Measurements from ENCODE around the gene E2F2. TPM values are rescaled to one million over a fixed set of nuclear protein-coding genes. Genes with fewer than 3 reads are reported as not detected.
A peak's percentile ranks its signal among the peaks of the same experiment; 100 is the strongest.

The E2F2 gene
- total and polyA plus RNA-seq, 7 experiments from 2014 or later = 0.14 to 65.7 (median 2.5) TPM; not detected in 3

GRCh38 chr1:23525558-23526250 lies 5.3 kb downstream of the E2F2 start:
- intact Hi-C loops (cut with micrococcal nuclease) = no loop called here
- Histone ChIP-seq H3K4me1 (ENCODE audit: control insufficient read depth in 2 of 2, insufficient read depth in 2 of 2, low read length in 2 of 2) (peaks cover 67 to 68% of the 10 kb centered on the region in 2 donors), H3K4me3 (ENCODE audit: low read length) (peak overlapping the region; percentile 9), H3K27me3 (ENCODE audit: control insufficient read depth in 2 of 2, insufficient read depth in 2 of 2, low read length in 2 of 2) (no peaks in the 10 kb centered on the region), H3K27ac (ENCODE audit: low read depth, low read length) (no peak overlapping the region), H3K36me3 (ENCODE audit: control insufficient read depth in 2 of 3, insufficient read depth in 3 of 3, low read length in 3 of 3) (no peaks in the 10 kb centered on the region), H3K9me3 (ENCODE audit: control insufficient read depth in 2 of 3, low read length in 3 of 3) (no peaks in the 10 kb centered on the region)
- peak overlapping the region; percentile 57 to 96 (median 70) for H3K4me3 Mint-ChIP-seq
- H3K27me3 Mint-ChIP-seq = no peaks in the 10 kb centered on the region
- POLR2A ChIA-PET = interaction anchor here (0.8 to 1.5 kb wide), 5 partner anchors 10 to 181 kb away, joined by 3 to 4 read pairs (median 3); partner anchors contain the start of gene ID3
- peak overlapping the region; percentile 19 to 96 (median 72) for H3K27ac Mint-ChIP-seq
- H3K4me1 Mint-ChIP-seq = peaks cover 39 to 81% (median 68%) of the 10 kb centered on the region in 7 donors
- no peaks in the 10 kb centered on the region for H3K9me3 Mint-ChIP-seq
- no peak for ATAC-seq
- CTCF ChIA-PET = interaction anchor here (0.6 to 2.5 kb wide), 6 partner anchors 10 to 246 kb away, joined by 3 to 23 read pairs (median 4); no protein-coding TSS in a partner anchor
- peaks cover 0 to 33% (median 0%) of the 10 kb centered on the region in 5 donors for H3K36me3 Mint-ChIP-seq
- DNase-seq = no peak

- ChIA-PET POLR2A (interaction anchor here (0.6 to 1.5 kb wide), 7 partner anchors 10 to 964 kb away, joined by 3 to 4 read pairs (median 4); partner anchors contain the start of gene ID3), CTCF (interaction anchor here (0.7 to 2.5 kb wide), 7 partner anchors 9 to 113 kb away, joined by 3 to 23 read pairs (median 4); no protein-coding TSS in a partner anchor)
- intact Hi-C loops (cut with micrococcal nuclease) = loop anchor here in 1 of 2 donors (1.0 kb wide), 1 partner anchor 14 kb away; no protein-coding TSS in a partner anchor
- no peaks in the 10 kb centered on the region for H3K27me3 ChIP-seq (ENCODE audit: control insufficient read depth in 2 of 2, insufficient read depth in 2 of 2, low read length in 2 of 2)
- H3K36me3 Mint-ChIP-seq = peaks cover 0 to 30% (median 0%) of the 10 kb centered on the region in 5 donors
- H3K9me3 Mint-ChIP-seq = no peaks in the 10 kb centered on the region
- H3K27ac ChIP-seq (ENCODE audit: low read depth, low read length) = peak overlapping the region; percentile 8
- H3K9me3 ChIP-seq (ENCODE audit: control insufficient read depth in 2 of 3, low read length in 3 of 3) = no peaks in the 10 kb centered on the region
- H3K4me3 ChIP-seq (ENCODE audit: low read length) = peak overlapping the region; percentile 9
- H3K4me1 Mint-ChIP-seq = peaks cover 39 to 76% (median 63%) of the 10 kb centered on the region in 7 donors
- peak overlapping the region in 4 of 9 donors; percentile 38 to 96 (median 58) for H3K27ac Mint-ChIP-seq
- no peaks in the 10 kb centered on the region for H3K27me3 Mint-ChIP-seq
- peak; percentile 26 for ATAC-seq
- H3K4me1 ChIP-seq (ENCODE audit: control insufficient read depth in 2 of 2, insufficient read depth in 2 of 2, low read length in 2 of 2) = peaks cover 60% of the 10 kb centered on the region in 2 donors
- peak in 2 of 9 donors; percentile 16 to 35 for DNase-seq
- H3K4me3 Mint-ChIP-seq = peak overlapping the region; percentile 53 to 96 (median 70)
- H3K36me3 ChIP-seq (ENCODE audit: control insufficient read depth in 2 of 3, insufficient read depth in 3 of 3, low read length in 3 of 3) = no peaks in the 10 kb centered on the region
These were observed 6.2 kb downstream of the E2F2 start for GRCh38 chr1:23524716-23525401.

- DNase-seq (no peak), ATAC-seq (no peak)
- Histone ChIP-seq H3K27ac (ENCODE audit: low read depth, low read length) (peak overlapping the region; percentile 8), H3K4me1 (ENCODE audit: control insufficient read depth in 2 of 2, insufficient read depth in 2 of 2, low read length in 2 of 2) (peaks cover 53% of the 10 kb centered on the region in 2 donors), H3K27me3 (ENCODE audit: control insufficient read depth in 2 of 2, insufficient read depth in 2 of 2, low read length in 2 of 2) (no peaks in the 10 kb centered on the region), H3K9me3 (ENCODE audit: control insufficient read depth in 2 of 3, low read length in 3 of 3) (no peaks in the 10 kb centered on the region), H3K36me3 (ENCODE audit: control insufficient read depth in 2 of 3, insufficient read depth in 3 of 3, low read length in 3 of 3) (no peaks in the 10 kb centered on the region), H3K4me3 (ENCODE audit: low read length) (no peak overlapping the region)
- Mint-ChIP-seq H3K27ac (peak overlapping the region in 1 of 9 donors; percentile 96), H3K9me3 (no peaks in the 10 kb centered on the region), H3K4me1 (peaks cover 36 to 69% (median 57%) of the 10 kb centered on the region in 7 donors), H3K4me3 (peak overlapping the region in 6 of 10 donors; percentile 45 to 96 (median 72)), H3K27me3 (no peaks in the 10 kb centered on the region), H3K36me3 (peaks cover 0 to 28% (median 0%) of the 10 kb centered on the region in 5 donors)
- intact Hi-C loops (cut with micrococcal nuclease) = loop anchor here in 1 of 2 donors (1.0 kb wide), 1 partner anchor 15 kb away; no protein-coding TSS in a partner anchor
- POLR2A ChIA-PET = interaction anchor here (0.6 to 1.2 kb wide), 4 partner anchors 12 to 965 kb away, joined by 3 to 4 read pairs (median 4); partner anchors contain the start of gene ID3
- CTCF ChIA-PET = interaction anchor here (0.7 to 2.5 kb wide), 4 partner anchors 8 to 113 kb away, joined by 3 to 23 read pairs (median 14); no protein-coding TSS in a partner anchor
These were observed 6.9 kb downstream of the E2F2 start for GRCh38 chr1:23524163-23524562.

DNA sequence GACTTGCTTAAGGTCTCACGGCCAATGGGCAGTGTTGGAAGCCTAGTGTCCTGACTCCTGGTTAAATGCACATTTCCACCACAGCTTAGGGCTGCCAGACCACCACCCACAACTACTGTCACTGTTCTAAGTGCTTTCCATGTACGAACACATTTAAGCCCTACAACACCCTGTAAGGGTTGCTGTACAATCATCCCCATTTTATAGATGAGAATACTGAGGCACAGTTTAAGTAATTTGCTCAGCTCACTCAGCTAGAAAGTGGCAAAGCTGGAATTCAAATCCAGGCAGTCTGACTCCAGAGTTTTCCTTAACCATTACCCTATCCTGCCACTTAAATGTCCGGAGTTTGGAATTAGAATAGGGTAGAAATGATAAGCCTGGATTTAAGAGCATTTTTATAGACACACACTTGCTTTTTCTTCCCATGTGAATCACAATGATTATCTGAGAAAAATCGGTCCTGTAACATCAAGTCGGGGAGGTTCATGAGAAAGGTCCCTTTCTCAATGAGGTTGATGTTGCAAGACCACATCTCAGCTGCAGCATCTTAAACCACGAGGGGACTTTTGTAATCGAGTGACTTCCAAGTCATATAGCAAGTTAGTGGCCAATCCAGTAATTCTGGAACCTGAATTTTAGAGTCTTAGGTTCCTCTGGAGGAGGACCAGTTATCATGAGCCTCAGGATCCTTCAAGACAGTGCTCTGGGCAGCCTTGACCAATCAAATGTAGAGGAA lies 8.6 kb downstream of the E2F2 start:
- intact Hi-C loops (cut with micrococcal nuclease) = no loop called here
- DNase-seq (no peak), ATAC-seq (peak; percentile 39)
- Histone ChIP-seq H3K27me3 (ENCODE audit: control insufficient read depth in 2 of 2, insufficient read depth in 2 of 2, low read length in 2 of 2) (no peaks in the 10 kb centered on the region), H3K4me1 (ENCODE audit: control insufficient read depth in 2 of 2, insufficient read depth in 2 of 2, low read length in 2 of 2) (peaks cover 36% of the 10 kb centered on the region in 2 donors), H3K4me3 (ENCODE audit: low read length) (no peak overlapping the region), H3K9me3 (ENCODE audit: control insufficient read depth in 2 of 3, low read length in 3 of 3) (no peaks in the 10 kb centered on the region), H3K36me3 (ENCODE audit: control insufficient read depth in 2 of 3, insufficient read depth in 3 of 3, low read length in 3 of 3) (no peaks in the 10 kb centered on the region), H3K27ac (ENCODE audit: low read depth, low read length) (no peak overlapping the region)
- H3K27me3 Mint-ChIP-seq = no peaks in the 10 kb centered on the region
- POLR2A ChIA-PET = interaction anchor here (0.6 to 1.3 kb wide), 2 partner anchors 11 to 23 kb away, joined by 4 to 6 read pairs; no protein-coding TSS in a partner anchor
- H3K9me3 Mint-ChIP-seq = no peaks in the 10 kb centered on the region
- CTCF ChIA-PET = interaction anchor here (1.2 to 1.6 kb wide), 2 partner anchors 10 to 25 kb away, joined by 3 to 5 read pairs; no protein-coding TSS in a partner anchor
- H3K4me3 Mint-ChIP-seq = peak overlapping the region in 1 of 10 donors; percentile 9
- H3K36me3 Mint-ChIP-seq = peaks cover 0 to 35% (median 0%) of the 10 kb centered on the region in 5 donors
- H3K27ac Mint-ChIP-seq = peak overlapping the region in 1 of 9 donors; percentile 71
- H3K4me1 Mint-ChIP-seq = peaks cover 21 to 52% (median 39%) of the 10 kb centered on the region in 7 donors

GRCh38 chr1:23521588-23521987 lies 9.4 kb downstream of the E2F2 start:
- ChIA-PET CTCF (interaction anchor here (1.2 kb wide), 1 partner anchor 11 kb away, joined by 3 read pairs; no protein-coding TSS in a partner anchor), POLR2A (interaction anchor here (1.2 kb wide), 2 partner anchors 11 to 15 kb away, joined by 3 to 4 read pairs; no protein-coding TSS in a partner anchor)
- Histone ChIP-seq H3K9me3 (ENCODE audit: control insufficient read depth in 2 of 3, low read length in 3 of 3) (no peaks in the 10 kb centered on the region), H3K4me1 (ENCODE audit: control insufficient read depth in 2 of 2, insufficient read depth in 2 of 2, low read length in 2 of 2) (peaks cover 27 to 28% of the 10 kb centered on the region in 2 donors), H3K27me3 (ENCODE audit: control insufficient read depth in 2 of 2, insufficient read depth in 2 of 2, low read length in 2 of 2) (no peaks in the 10 kb centered on the region), H3K27ac (ENCODE audit: low read depth, low read length) (no peak overlapping the region), H3K36me3 (ENCODE audit: control insufficient read depth in 2 of 3, insufficient read depth in 3 of 3, low read length in 3 of 3) (no peaks in the 10 kb centered on the region), H3K4me3 (ENCODE audit: low read length) (no peak overlapping the region)
- Mint-ChIP-seq H3K9me3 (no peaks in the 10 kb centered on the region), H3K27me3 (no peaks in the 10 kb centered on the region), H3K27ac (no peak overlapping the region), H3K36me3 (peaks cover 0 to 37% (median 0%) of the 10 kb centered on the region in 5 donors), H3K4me3 (no peak overlapping the region), H3K4me1 (peaks cover 17 to 43% (median 31%) of the 10 kb centered on the region in 7 donors)
- intact Hi-C loops (cut with micrococcal nuclease) = no loop called here
- ATAC-seq (no peak), DNase-seq (no peak)
